Neural cell (in vitro differentiated cells): Measurements from ENCODE around the gene FGFBP2.

Experiments
- CTCF ChIP-seq: fragments of 450-650 bp; IDR thresholded peaks from 2 replicates; pipeline ENCODE4 v1.5.1; 2014; ENCODE audit warnings: antibody characterized with exemption, mild to moderate bottlenecking, moderate library complexity; ENCODE audit not compliant: poor library complexity, severe bottlenecking
- EP300 ChIP-seq: fragments of 450-650 bp; conservative IDR thresholded peaks from 2 replicates; pipeline ENCODE4 v1.6.1; 2014; ENCODE audit warnings: antibody characterized with exemption, mild to moderate bottlenecking, moderate library complexity; ENCODE audit not compliant: poor library complexity, severe bottlenecking
- EZH2 ChIP-seq: fragments of 200-600, 300-800 bp; shearing (Covaris generic), sonication (generic); IDR thresholded peaks from 2 replicates; pipeline ENCODE4 v1.6.1; 2014; ENCODE audit warnings: antibody characterized with exemption, low read length, borderline replicate concordance, mild to moderate bottlenecking; ENCODE audit not compliant: insufficient read depth, poor library complexity, severe bottlenecking
- POLR2AphosphoS5 ChIP-seq: IDR thresholded peaks from 2 replicates; pipeline ENCODE4 v1.6.1; 2012
- RAD21 ChIP-seq: fragments of 450-650 bp; conservative IDR thresholded peaks from 2 replicates; pipeline ENCODE4 v1.6.1; 2014; ENCODE audit warnings: antibody characterized with exemption, mild to moderate bottlenecking, moderate library complexity
- REST ChIP-seq: IDR thresholded peaks from 2 replicates; pipeline ENCODE4 v1.6.1; 2012; ENCODE audit warnings: borderline replicate concordance
- TAF1 ChIP-seq: IDR thresholded peaks from 2 replicates; pipeline ENCODE4 v1.6.1; 2012; ENCODE audit warnings: low read depth

- TF ChIP-seq CTCF: no peak
- TF ChIP-seq EZH2: no peak
- no peak for TF ChIP-seq TAF1
- no peak for TF ChIP-seq EP300
- no peak for TF ChIP-seq REST
- TF ChIP-seq POLR2AphosphoS5: no peak
- TF ChIP-seq RAD21: no peak
Observed at GRCh38 chr4:15944895-15945294, 18.1 kb downstream of the FGFBP2 start.
